Measurements from ENCODE around the gene CTBP2. TPM values are rescaled to one million over a fixed set of nuclear protein-coding genes. Genes with fewer than 3 reads are reported as not detected.

The CTBP2 gene
- total and polyA plus RNA-seq, 4 donors: 3.4 to 59.2 (median 5.5) TPM

DNA sequence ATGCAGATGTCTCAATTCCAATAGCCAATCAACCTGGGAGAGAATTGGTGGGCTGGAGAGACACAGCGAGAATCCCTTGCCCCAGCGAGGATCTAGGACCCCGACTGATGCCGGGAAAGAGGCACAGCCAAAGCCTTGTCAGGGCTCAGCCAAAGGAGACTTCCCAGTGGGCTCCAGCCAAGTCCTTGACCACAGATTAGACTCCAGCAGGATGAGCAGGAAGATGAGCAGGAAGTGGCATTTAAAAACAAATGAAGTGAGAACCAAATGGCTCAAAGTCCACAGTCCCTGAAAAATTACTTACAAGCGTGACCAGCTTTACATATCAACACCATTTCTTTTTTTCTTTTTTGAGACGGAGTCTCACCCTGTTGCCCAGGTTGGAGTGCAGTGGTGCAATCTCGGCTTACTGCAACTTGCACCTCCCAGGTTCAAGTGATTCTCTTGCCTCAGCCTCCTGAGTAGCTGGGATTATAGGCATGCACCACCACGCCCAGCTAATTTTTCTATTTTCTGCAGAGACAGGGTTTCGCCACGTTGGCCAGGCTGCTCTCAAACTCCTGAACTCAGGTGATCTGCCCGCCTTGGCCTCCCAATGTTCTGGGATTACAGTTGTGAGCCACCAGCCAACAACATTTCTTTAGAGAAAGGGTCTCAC lies 40.2 kb downstream of the CTBP2 start:
- Histone ChIP-seq H3K27ac (ENCODE audit: low read depth in 1 of 2, low read length in 2 of 2) (peak overlapping the region in 1 of 2 donors; percentile 40), H3K27me3 (ENCODE audit: control insufficient read depth in 4 of 4, insufficient read depth in 4 of 4, low read length in 3 of 4) (no peaks in the 10 kb centered on the region), H3K4me1 (ENCODE audit: control insufficient read depth in 4 of 4, insufficient read depth in 4 of 4, low read length in 3 of 4) (peaks cover 0 to 13% (median 4%) of the 10 kb centered on the region in 4 donors), H3K9me3 (ENCODE audit: control insufficient read depth in 4 of 4, low read length in 3 of 4) (no peaks in the 10 kb centered on the region), H3K9ac (ENCODE audit: low read depth in 1 of 2, low read length in 2 of 2) (peak overlapping the region in 1 of 2 donors; percentile 10), H3K4me3 (ENCODE audit: low read depth in 1 of 3, low read length in 3 of 3) (no peak overlapping the region), H3K36me3 (ENCODE audit: control insufficient read depth in 4 of 4, insufficient read depth in 3 of 4, low read depth in 1 of 4, low read length in 3 of 4) (no peaks in the 10 kb centered on the region)
- no peak for DNase-seq (ENCODE audit: low spot score)
- no peak for TF ChIP-seq FOXA1 (IDR thresholded peaks at IDR 0.05)
- TF ChIP-seq, protein P1, sequence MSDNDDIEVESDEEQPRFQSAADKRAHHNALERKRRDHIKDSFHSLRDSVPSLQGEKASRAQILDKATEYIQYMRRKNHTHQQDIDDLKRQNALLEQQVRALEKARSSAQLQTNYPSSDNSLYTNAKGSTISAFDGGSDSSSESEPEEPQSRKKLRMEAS (IDR thresholded peaks at IDR 0.05): no peak
- TF ChIP-seq, protein P2, sequence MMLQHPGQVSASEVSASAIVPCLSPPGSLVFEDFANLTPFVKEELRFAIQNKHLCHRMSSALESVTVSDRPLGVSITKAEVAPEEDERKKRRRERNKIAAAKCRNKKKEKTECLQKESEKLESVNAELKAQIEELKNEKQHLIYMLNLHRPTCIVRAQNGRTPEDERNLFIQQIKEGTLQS (IDR thresholded peaks at IDR 0.05): no peak
- TF ChIP-seq GABPA (IDR thresholded peaks at IDR 0.05 in 1 of 2, conservative IDR thresholded peaks at IDR 0.05 in 1 of 2): peak in 1 of 2 donors; percentile 20
- TF ChIP-seq HNF4A (conservative IDR thresholded peaks at IDR 0.05): no peak
- TF ChIP-seq TAF1 (conservative IDR thresholded peaks at IDR 0.05): no peak
- TF ChIP-seq, protein P3, sequence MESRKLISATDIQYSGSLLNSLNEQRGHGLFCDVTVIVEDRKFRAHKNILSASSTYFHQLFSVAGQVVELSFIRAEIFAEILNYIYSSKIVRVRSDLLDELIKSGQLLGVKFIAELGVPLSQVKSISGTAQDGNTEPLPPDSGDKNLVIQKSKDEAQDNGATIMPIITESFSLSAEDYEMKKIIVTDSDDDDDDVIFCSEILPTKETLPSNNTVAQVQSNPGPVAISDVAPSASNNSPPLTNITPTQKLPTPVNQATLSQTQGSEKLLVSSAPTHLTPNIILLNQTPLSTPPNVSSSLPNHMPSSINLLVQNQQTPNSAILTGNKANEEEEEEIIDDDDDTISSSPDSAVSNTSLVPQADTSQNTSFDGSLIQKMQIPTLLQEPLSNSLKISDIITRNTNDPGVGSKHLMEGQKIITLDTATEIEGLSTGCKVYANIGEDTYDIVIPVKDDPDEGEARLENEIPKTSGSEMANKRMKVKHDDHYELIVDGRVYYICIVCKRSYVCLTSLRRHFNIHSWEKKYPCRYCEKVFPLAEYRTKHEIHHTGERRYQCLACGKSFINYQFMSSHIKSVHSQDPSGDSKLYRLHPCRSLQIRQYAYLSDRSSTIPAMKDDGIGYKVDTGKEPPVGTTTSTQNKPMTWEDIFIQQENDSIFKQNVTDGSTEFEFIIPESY (IDR thresholded peaks at IDR 0.05): no peak
- TF ChIP-seq FOXA2 (IDR thresholded peaks at IDR 0.05): no peak
- TF ChIP-seq EGR1 (IDR thresholded peaks at IDR 0.05; ENCODE audit: low read depth in 2 of 2): no peak
- TF ChIP-seq, protein P4, sequence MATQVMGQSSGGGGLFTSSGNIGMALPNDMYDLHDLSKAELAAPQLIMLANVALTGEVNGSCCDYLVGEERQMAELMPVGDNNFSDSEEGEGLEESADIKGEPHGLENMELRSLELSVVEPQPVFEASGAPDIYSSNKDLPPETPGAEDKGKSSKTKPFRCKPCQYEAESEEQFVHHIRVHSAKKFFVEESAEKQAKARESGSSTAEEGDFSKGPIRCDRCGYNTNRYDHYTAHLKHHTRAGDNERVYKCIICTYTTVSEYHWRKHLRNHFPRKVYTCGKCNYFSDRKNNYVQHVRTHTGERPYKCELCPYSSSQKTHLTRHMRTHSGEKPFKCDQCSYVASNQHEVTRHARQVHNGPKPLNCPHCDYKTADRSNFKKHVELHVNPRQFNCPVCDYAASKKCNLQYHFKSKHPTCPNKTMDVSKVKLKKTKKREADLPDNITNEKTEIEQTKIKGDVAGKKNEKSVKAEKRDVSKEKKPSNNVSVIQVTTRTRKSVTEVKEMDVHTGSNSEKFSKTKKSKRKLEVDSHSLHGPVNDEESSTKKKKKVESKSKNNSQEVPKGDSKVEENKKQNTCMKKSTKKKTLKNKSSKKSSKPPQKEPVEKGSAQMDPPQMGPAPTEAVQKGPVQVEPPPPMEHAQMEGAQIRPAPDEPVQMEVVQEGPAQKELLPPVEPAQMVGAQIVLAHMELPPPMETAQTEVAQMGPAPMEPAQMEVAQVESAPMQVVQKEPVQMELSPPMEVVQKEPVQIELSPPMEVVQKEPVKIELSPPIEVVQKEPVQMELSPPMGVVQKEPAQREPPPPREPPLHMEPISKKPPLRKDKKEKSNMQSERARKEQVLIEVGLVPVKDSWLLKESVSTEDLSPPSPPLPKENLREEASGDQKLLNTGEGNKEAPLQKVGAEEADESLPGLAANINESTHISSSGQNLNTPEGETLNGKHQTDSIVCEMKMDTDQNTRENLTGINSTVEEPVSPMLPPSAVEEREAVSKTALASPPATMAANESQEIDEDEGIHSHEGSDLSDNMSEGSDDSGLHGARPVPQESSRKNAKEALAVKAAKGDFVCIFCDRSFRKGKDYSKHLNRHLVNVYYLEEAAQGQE (IDR thresholded peaks at IDR 0.05): no peak
- no peak for TF ChIP-seq HNF4G (IDR thresholded peaks at IDR 0.05)
- TF ChIP-seq RXRA (IDR thresholded peaks at IDR 0.05): no peak
- peak; percentile 19 for TF ChIP-seq NR2F2 (IDR thresholded peaks at IDR 0.05)
- TF ChIP-seq SP1 (IDR thresholded peaks at IDR 0.05): peak; percentile 24
- no peak for TF ChIP-seq YY1 (IDR thresholded peaks at IDR 0.05)
- no peak for TF ChIP-seq RAD21 (IDR thresholded peaks at IDR 0.05)
- TF ChIP-seq, protein P5, sequence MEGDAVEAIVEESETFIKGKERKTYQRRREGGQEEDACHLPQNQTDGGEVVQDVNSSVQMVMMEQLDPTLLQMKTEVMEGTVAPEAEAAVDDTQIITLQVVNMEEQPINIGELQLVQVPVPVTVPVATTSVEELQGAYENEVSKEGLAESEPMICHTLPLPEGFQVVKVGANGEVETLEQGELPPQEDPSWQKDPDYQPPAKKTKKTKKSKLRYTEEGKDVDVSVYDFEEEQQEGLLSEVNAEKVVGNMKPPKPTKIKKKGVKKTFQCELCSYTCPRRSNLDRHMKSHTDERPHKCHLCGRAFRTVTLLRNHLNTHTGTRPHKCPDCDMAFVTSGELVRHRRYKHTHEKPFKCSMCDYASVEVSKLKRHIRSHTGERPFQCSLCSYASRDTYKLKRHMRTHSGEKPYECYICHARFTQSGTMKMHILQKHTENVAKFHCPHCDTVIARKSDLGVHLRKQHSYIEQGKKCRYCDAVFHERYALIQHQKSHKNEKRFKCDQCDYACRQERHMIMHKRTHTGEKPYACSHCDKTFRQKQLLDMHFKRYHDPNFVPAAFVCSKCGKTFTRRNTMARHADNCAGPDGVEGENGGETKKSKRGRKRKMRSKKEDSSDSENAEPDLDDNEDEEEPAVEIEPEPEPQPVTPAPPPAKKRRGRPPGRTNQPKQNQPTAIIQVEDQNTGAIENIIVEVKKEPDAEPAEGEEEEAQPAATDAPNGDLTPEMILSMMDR (IDR thresholded peaks at IDR 0.05; ENCODE audit: low read depth, low read length, missing input control): no peak
- WGBS: 70% methylated on average over 11 of the region's 11 CpGs
